Liver (tissue), 9 donors: ENCODE measurements around the gene USO1. TPM values are rescaled to one million over a fixed set of nuclear protein-coding genes. Genes with fewer than 3 reads are reported as not detected.
"Not testable (repeated sequence)": the region's sequence is repeated elsewhere in the genome, so short reads cannot be mapped to it uniquely, and the experiment has no call there.

ENCODE experiments used
- DNase-seq: peaks from one replicate; pipeline ENCODE4 v3.0.0-alpha.2; 2017; ENCODE audit warnings: low spot score
- H3K27ac ChIP-seq, 2 donors: one replicate each; pipeline ENCODE4 v1.7.0; 2013; ENCODE audit warnings: inconsistent platforms in 2 of 2, low read length in 2 of 2, control low read depth in 1 of 2, low read depth in 1 of 2, mild to moderate bottlenecking in 1 of 2
- H3K27me3 ChIP-seq, 4 donors: one replicate each; pipeline versions ENCODE4 v1.6.1 to v1.7.0; 2013; ENCODE audit warnings: low read length in 3 of 4, inconsistent platforms in 1 of 4, mild to moderate bottlenecking in 1 of 4, moderate library complexity in 1 of 4; ENCODE audit not compliant: control insufficient read depth in 4 of 4, insufficient read depth in 4 of 4
- H3K36me3 ChIP-seq, 4 donors: one replicate each; pipeline versions ENCODE4 v1.6.1 to v1.7.0; 2013; ENCODE audit warnings: low read length in 3 of 4, mild to moderate bottlenecking in 3 of 4, low read depth in 1 of 4, moderate library complexity in 1 of 4; ENCODE audit not compliant: control insufficient read depth in 4 of 4, insufficient read depth in 3 of 4
- H3K4me1 ChIP-seq, 4 donors: one replicate each; pipeline versions ENCODE4 v1.6.1 to v1.7.0; 2013; ENCODE audit warnings: low read length in 3 of 4, mild to moderate bottlenecking in 3 of 4, moderate library complexity in 1 of 4; ENCODE audit not compliant: control insufficient read depth in 4 of 4, insufficient read depth in 4 of 4
- H3K4me3 ChIP-seq, 3 donors: one replicate each; pipeline versions ENCODE4 v1.6.1 to v1.7.0; 2013; ENCODE audit warnings: low read length in 3 of 3, control low read depth in 1 of 3, low read depth in 1 of 3, mild to moderate bottlenecking in 1 of 3
- H3K9ac ChIP-seq, 2 donors: one replicate each; pipeline ENCODE4 v1.7.0; 2013; ENCODE audit warnings: low read length in 2 of 2, mild to moderate bottlenecking in 2 of 2, moderate library complexity in 2 of 2, control low read depth in 1 of 2, low read depth in 1 of 2
- H3K9me3 ChIP-seq, 4 donors: one replicate each; pipeline versions ENCODE4 v1.6.1 to v1.7.0; 2013; ENCODE audit warnings: low read length in 3 of 4; ENCODE audit not compliant: control insufficient read depth in 4 of 4
- ATF3 ChIP-seq: IDR thresholded peaks from 2 replicates; pipeline ENCODE4 v1.6.1; 2016; ENCODE audit warnings: antibody characterized with exemption
- CTCF ChIP-seq: fragments of 150-350 bp; IDR thresholded peaks from 2 replicates; pipeline ENCODE4 v1.5.1; 2017; ENCODE audit warnings: improper control_type of control experiment, low read depth, low read length; ENCODE audit not compliant: missing input control
- EGR1 ChIP-seq, 2 donors: IDR thresholded peaks; 2 replicates each; pipeline ENCODE4 v1.6.1; 2016 to 2018; ENCODE audit warnings: antibody characterized with exemption in 2 of 2, low read depth in 2 of 2
- FOXA1 ChIP-seq: IDR thresholded peaks from 2 replicates; pipeline ENCODE4 v1.6.1; 2016; ENCODE audit warnings: antibody characterized with exemption
- FOXA2 ChIP-seq: IDR thresholded peaks from 2 replicates; pipeline ENCODE4 v1.6.1; 2016; ENCODE audit warnings: antibody characterized with exemption
- GABPA ChIP-seq, 2 donors: IDR thresholded peaks in 1 of 2; conservative IDR thresholded peaks in 1 of 2; 2 replicates each; pipeline ENCODE4 v1.6.1; 2016; ENCODE audit warnings: antibody characterized with exemption in 2 of 2, mild to moderate bottlenecking in 1 of 2, moderate library complexity in 1 of 2
- HNF4A ChIP-seq, 2 donors: conservative IDR thresholded peaks; 2 replicates each; pipeline ENCODE4 v1.6.1; 2016; ENCODE audit warnings: antibody characterized with exemption in 2 of 2, mild to moderate bottlenecking in 2 of 2
- HNF4G ChIP-seq: IDR thresholded peaks from 2 replicates; pipeline ENCODE4 v1.6.1; 2016; ENCODE audit warnings: antibody characterized with exemption
- JUND ChIP-seq, 2 donors: IDR thresholded peaks; 2 replicates each; pipeline ENCODE4 v1.6.1; 2016; ENCODE audit warnings: antibody characterized with exemption in 2 of 2
- NR2F2 ChIP-seq: IDR thresholded peaks from 2 replicates; pipeline ENCODE4 v1.6.1; 2016; ENCODE audit warnings: antibody characterized with exemption
- RAD21 ChIP-seq, 2 donors: IDR thresholded peaks; 2 replicates each; pipeline ENCODE4 v1.6.1; 2016; ENCODE audit warnings: antibody characterized with exemption in 2 of 2, mild to moderate bottlenecking in 2 of 2
- REST ChIP-seq: IDR thresholded peaks from 2 replicates; pipeline ENCODE4 v1.6.1; 2016; ENCODE audit warnings: antibody characterized with exemption, mild to moderate bottlenecking
- RXRA ChIP-seq, 2 donors: IDR thresholded peaks; 2 replicates each; pipeline ENCODE4 v1.6.1; 2017 to 2018; ENCODE audit warnings: antibody characterized with exemption in 2 of 2, mild to moderate bottlenecking in 1 of 2
- SP1 ChIP-seq: IDR thresholded peaks from 2 replicates; pipeline ENCODE4 v1.6.1; 2018; ENCODE audit warnings: antibody characterized with exemption, mild to moderate bottlenecking
- TAF1 ChIP-seq: conservative IDR thresholded peaks from 2 replicates; pipeline ENCODE4 v1.6.1; 2016; ENCODE audit warnings: antibody characterized with exemption, mild to moderate bottlenecking
- YY1 ChIP-seq: IDR thresholded peaks from 2 replicates; pipeline ENCODE4 v1.6.1; 2016; ENCODE audit warnings: antibody characterized with exemption, mild to moderate bottlenecking
- WGBS: extraction: QIAGEN DNeasy Blood & Tissue Kit; methylation state at CpG from one replicate; pipeline ENCODE4 v1.1.7; 2013; 5-methylcytosine and 5-hydroxymethylcytosine counted together
- polyA plus RNA-seq, 2 donors: library from polyadenylated mRNA; stranded (reverse) in 1 of 2; unstranded in 1 of 2; fragments of 200-250 nt in 1 of 2; fragments of >200 nt in 1 of 2; fragmentation: Nextera tagmentation in 1 of 2; extraction: Ambion mirVana in 1 of 2; gene quantifications; one replicate each; pipeline versions ENCODE4 v1.2.1 to v1.2.3, GENCODE V29; 2013 to 2015
- total RNA-seq, 2 donors: library from RNA; depleted of rRNA; stranded (reverse); fragments of >200 nt; gene quantifications; one replicate each; pipeline ENCODE4 v1.2.3, GENCODE V29; 2014
- TF ChIP-seq, protein P1 (sequence below): IDR thresholded peaks from 2 replicates; pipeline ENCODE4 v1.6.1; 2016; ENCODE audit warnings: antibody characterized with exemption
- donor health status: healthy.
- donor health status: healthy.
- donor health status: healthy.
- donor health status: healthy.
- donor health status: healthy.

USO1 gene
- total and polyA plus RNA-seq, 4 donors = 18.4 to 77.0 (median 39.5) TPM

DNA sequence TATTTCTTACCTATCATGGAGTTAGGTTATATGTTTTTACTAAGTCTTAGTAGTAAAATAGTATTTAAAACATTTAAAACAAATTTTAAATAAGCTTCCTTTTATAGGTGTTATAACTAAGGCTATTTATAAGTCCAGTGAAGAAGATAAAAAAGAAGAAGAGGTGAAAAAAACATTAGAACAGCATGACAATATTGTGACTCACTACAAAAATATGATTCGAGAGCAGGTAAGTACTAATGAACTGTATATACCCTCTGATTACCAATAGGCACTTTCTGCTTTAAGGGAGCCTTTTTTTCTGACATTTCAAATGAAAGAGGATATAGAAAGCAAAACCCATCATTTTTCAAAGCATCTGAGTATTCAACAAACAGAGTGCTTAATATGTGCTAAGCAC lies 76.6 kb downstream of the USO1 start (continued):
- TF ChIP-seq CTCF (no peak), JUND (IDR thresholded peaks at IDR 0.05) (no peak)

GRCh38 chr4:75806035-75806434 lies 81.7 kb downstream of the USO1 start:
- H3K27ac ChIP-seq, H3K9me3 ChIP-seq, DNase-seq, H3K4me3 ChIP-seq, H3K4me1 ChIP-seq, H3K9ac ChIP-seq, H3K27me3 ChIP-seq: not testable (repeated sequence)
- peaks cover 8 to 60% (median 49%) of the 10 kb centered on the region in 4 donors for H3K36me3 ChIP-seq
- 92% methylated on average over 8 of the region's 8 CpGs for WGBS

DNA sequence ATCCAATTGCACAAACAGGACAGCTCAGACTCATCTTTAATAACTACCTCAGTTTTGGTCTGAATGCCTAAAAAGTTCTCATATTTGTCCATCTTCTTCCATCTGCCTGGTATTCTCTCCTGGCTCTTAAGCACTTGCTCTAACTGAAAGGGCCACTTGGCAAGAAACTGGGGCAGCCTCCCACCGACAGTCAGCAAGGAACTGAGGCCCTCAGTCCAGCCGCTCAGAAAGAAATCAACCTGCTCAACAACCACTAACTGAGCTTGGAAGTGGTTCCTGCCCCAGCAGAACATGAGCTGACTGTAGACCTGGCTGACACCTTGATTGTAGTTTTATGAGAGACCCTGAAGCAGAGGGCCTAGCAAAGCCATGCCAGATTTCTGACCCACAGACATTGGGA lies 93.5 kb downstream of the USO1 start:
- no peaks in the 10 kb centered on the region for H3K4me1 ChIP-seq
- TF ChIP-seq RAD21 (IDR thresholded peaks at IDR 0.05) = no peak
- TF ChIP-seq FOXA1 = no peak
- TF ChIP-seq HNF4A (conservative IDR thresholded peaks at IDR 0.05) = no peak
- no peak for TF ChIP-seq HNF4G
- TF ChIP-seq GABPA (IDR thresholded peaks at IDR 0.05 in 1 of 2, conservative IDR thresholded peaks at IDR 0.05 in 1 of 2) = no peak
- no peak for TF ChIP-seq FOXA2
- TF ChIP-seq REST = no peak
- no peak for TF ChIP-seq NR2F2
- TF ChIP-seq, protein P1, sequence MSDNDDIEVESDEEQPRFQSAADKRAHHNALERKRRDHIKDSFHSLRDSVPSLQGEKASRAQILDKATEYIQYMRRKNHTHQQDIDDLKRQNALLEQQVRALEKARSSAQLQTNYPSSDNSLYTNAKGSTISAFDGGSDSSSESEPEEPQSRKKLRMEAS = no peak
- TF ChIP-seq JUND (IDR thresholded peaks at IDR 0.05) = no peak
- TF ChIP-seq SP1 = no peak
- TF ChIP-seq YY1 = no peak
- TF ChIP-seq TAF1 = no peak
- no peak for TF ChIP-seq ATF3
- no peak for TF ChIP-seq EGR1 (IDR thresholded peaks at IDR 0.05; ENCODE audit: low read depth in 2 of 2)
- TF ChIP-seq RXRA (IDR thresholded peaks at IDR 0.05) = no peak
- no peak for TF ChIP-seq CTCF
- 94% methylated on average over 2 of the region's 2 CpGs for WGBS
- no peak overlapping the region for H3K4me3 ChIP-seq
- H3K27me3 ChIP-seq = no peaks in the 10 kb centered on the region
- DNase-seq = no peak
- no peaks in the 10 kb centered on the region for H3K9me3 ChIP-seq
- H3K27ac ChIP-seq = no peak overlapping the region
- H3K9ac ChIP-seq = no peak overlapping the region
- H3K36me3 ChIP-seq = peaks cover 2 to 22% (median 20%) of the 10 kb centered on the region in 4 donors
